Naive thymus-derived CD4-positive, alpha-beta T cell (primary cell): Measurements from ENCODE around the gene SDHB. TPM values are rescaled to one million over a fixed set of nuclear protein-coding genes. Genes with fewer than 3 reads are reported as not detected.

Source experiments
- ATAC-seq: fragments of 150-1000 bp; cut with Tn5 transposase; 2 replicates; pipeline ENCODE4 v1.10.0; 2021; ENCODE audit warnings: mild to moderate bottlenecking, moderate library complexity
- CTCF ChIA-PET: fragments of 350-600 bp; sonication (Branson Sonifier 250); formaldehyde crosslinking; loops from one replicate; lab custom pipeline; 2021; ENCODE audit warnings: antibody characterized with exemption; lab: Charles Lee
- POLR2A ChIA-PET: fragments of 350-600 bp; sonication (Branson Sonifier 250); formaldehyde crosslinking; loops from one replicate; lab custom pipeline; 2021; ENCODE audit warnings: antibody characterized with exemption, inconsistent platforms; lab: Charles Lee
- DNase-seq, 9 donors: peaks; one replicate each; pipeline versions ENCODE4 v3.0.0 to v3.0.0-alpha.2; 2020 to 2022; ENCODE audit warnings: mixed read lengths in 1 of 9
- H3K27ac ChIP-seq: one replicate; pipeline ENCODE4 v1.7.0; 2013; ENCODE audit warnings: mild to moderate bottlenecking, low read depth, low read length, moderate library complexity
- H3K27me3 ChIP-seq, 2 donors: one replicate each; pipeline ENCODE4 v1.7.0; 2013; ENCODE audit warnings: low read length in 2 of 2, mild to moderate bottlenecking in 2 of 2, moderate library complexity in 2 of 2; ENCODE audit not compliant: control insufficient read depth in 2 of 2, insufficient read depth in 2 of 2
- H3K36me3 ChIP-seq, 3 experiments: 1 replicate in 2 of 3; 2 replicates in 1 of 3; pipeline ENCODE4 v1.7.0; 2013; ENCODE audit warnings: low read length in 3 of 3, mild to moderate bottlenecking in 3 of 3, moderate library complexity in 1 of 3; ENCODE audit not compliant: insufficient read depth in 3 of 3, control insufficient read depth in 2 of 3
- H3K4me1 ChIP-seq, 2 donors: one replicate each; pipeline ENCODE4 v1.7.0; 2013; ENCODE audit warnings: low read length in 2 of 2, mild to moderate bottlenecking in 2 of 2, moderate library complexity in 1 of 2; ENCODE audit not compliant: control insufficient read depth in 2 of 2, insufficient read depth in 2 of 2
- H3K4me3 ChIP-seq: 2 replicates; pipeline ENCODE4 v1.7.0; 2013; ENCODE audit warnings: mild to moderate bottlenecking, low read length
- H3K9me3 ChIP-seq, 3 experiments: 1 replicate in 2 of 3; 2 replicates in 1 of 3; pipeline ENCODE4 v1.7.0; 2013; ENCODE audit warnings: low read length in 3 of 3; ENCODE audit not compliant: control insufficient read depth in 2 of 3
- H3K27ac Mint-ChIP-seq, 9 donors: one replicate each; pipeline ENCODE4 v1.8.0; 2020 to 2022; ENCODE audit warnings: mixed read lengths in 9 of 9, mild to moderate bottlenecking in 8 of 9, moderate library complexity in 5 of 9, inconsistent platforms in 2 of 9
- H3K27me3 Mint-ChIP-seq, 5 donors: one replicate each; pipeline ENCODE4 v1.8.0; 2021 to 2022; ENCODE audit warnings: mixed read lengths in 5 of 5, mild to moderate bottlenecking in 1 of 5
- H3K36me3 Mint-ChIP-seq, 5 donors: one replicate each; pipeline ENCODE4 v1.8.0; 2020 to 2022; ENCODE audit warnings: mixed read lengths in 5 of 5, mild to moderate bottlenecking in 3 of 5, inconsistent platforms in 1 of 5
- H3K4me1 Mint-ChIP-seq, 7 donors: one replicate each; pipeline ENCODE4 v1.8.0; 2020 to 2022; ENCODE audit warnings: mixed read lengths in 7 of 7, mild to moderate bottlenecking in 3 of 7, inconsistent platforms in 1 of 7
- H3K4me3 Mint-ChIP-seq, 10 donors: one replicate each; pipeline ENCODE4 v1.8.0; 2020 to 2022; ENCODE audit warnings: mild to moderate bottlenecking in 10 of 10, mixed read lengths in 10 of 10, moderate library complexity in 6 of 10, inconsistent platforms in 2 of 10
- H3K9me3 Mint-ChIP-seq, 11 donors: one replicate each; pipeline ENCODE4 v1.8.0; 2020 to 2022; ENCODE audit warnings: mixed read lengths in 11 of 11, mild to moderate bottlenecking in 4 of 11, inconsistent platforms in 1 of 11, moderate library complexity in 1 of 11
- intact Hi-C, 2 donors: fragments of 100-400 bp; cut with micrococcal nuclease; formaldehyde crosslinking; loops; one replicate each; pipeline ENCODE4 v1.15.1; 2023
- polyA plus RNA-seq, 2 donors: library from polyadenylated mRNA; unstranded; fragments of 300-500 nt; fragmentation: Illumina TruSeq; gene quantifications; one replicate each; pipeline ENCODE4 v1.2.3, GENCODE V29; 2021
- total RNA-seq, 6 experiments: library from RNA in 5 of 6; stranded (reverse) in 5 of 6; gene quantifications; 1 replicate in 5 of 6; 2 replicates in 1 of 6; pipeline ENCODE4 v1.2.3 and lab custom pipeline; 2021 to 2026

Gene SDHB
- total and polyA plus RNA-seq, 7 experiments from 2014 or later = 53.3 to 147 (median 63.9) TPM

- no peak for DNase-seq
- Histone ChIP-seq H3K4me1 (no peaks in the 10 kb centered on the region), H3K27me3 (no peaks in the 10 kb centered on the region), H3K27ac (no peak overlapping the region), H3K4me3 (no peak overlapping the region), H3K36me3 (peaks cover 0 to 30% (median 0%) of the 10 kb centered on the region in 3 experiments), H3K9me3 (no peaks in the 10 kb centered on the region)
- POLR2A ChIA-PET = no interaction called here
- Mint-ChIP-seq H3K27me3 (peaks cover 18 to 37% (median 21%) of the 10 kb centered on the region in 5 donors), H3K36me3 (peaks cover 3 to 16% (median 5%) of the 10 kb centered on the region in 5 donors), H3K4me1 (peaks cover 6 to 11% (median 10%) of the 10 kb centered on the region in 7 donors), H3K27ac (peak overlapping the region in 1 of 9 donors; percentile 54), H3K4me3 (no peak overlapping the region), H3K9me3 (no peaks in the 10 kb centered on the region)
- intact Hi-C loops = no loop called here
- CTCF ChIA-PET = no interaction called here
- ATAC-seq = no peak
Observed at GRCh38 chr1:16983649-16984048, 70.2 kb downstream of the SDHB start.

GRCh38 chr1:16982902-16983301 is 70.9 kb downstream of the SDHB start:
- Mint-ChIP-seq H3K27me3 (peaks cover 18 to 37% (median 21%) of the 10 kb centered on the region in 5 donors), H3K9me3 (no peaks in the 10 kb centered on the region), H3K27ac (peak overlapping the region in 2 of 9 donors; percentile 54 to 80), H3K4me3 (peak overlapping the region in 1 of 10 donors; percentile 6), H3K36me3 (peaks cover 3 to 14% (median 5%) of the 10 kb centered on the region in 5 donors), H3K4me1 (peaks cover 6 to 11% (median 10%) of the 10 kb centered on the region in 7 donors)
- Histone ChIP-seq H3K27ac (no peak overlapping the region), H3K4me1 (no peaks in the 10 kb centered on the region), H3K4me3 (no peak overlapping the region), H3K9me3 (no peaks in the 10 kb centered on the region), H3K36me3 (peaks cover 0 to 25% (median 0%) of the 10 kb centered on the region in 3 experiments), H3K27me3 (no peaks in the 10 kb centered on the region)
- ChIA-PET POLR2A (no interaction called here), CTCF (no interaction called here)
- ATAC-seq = no peak
- DNase-seq = no peak
- intact Hi-C loops = no loop called here

- peaks cover 6 to 11% (median 10%) of the 10 kb centered on the region in 7 donors for H3K4me1 Mint-ChIP-seq
- H3K4me3 Mint-ChIP-seq = peak overlapping the region; percentile 54 to 90 (median 76)
- peak overlapping the region in 1 of 9 donors; percentile 82 for H3K27ac Mint-ChIP-seq
- peaks cover 3 to 7% (median 5%) of the 10 kb centered on the region in 5 donors for H3K36me3 Mint-ChIP-seq
- no peaks in the 10 kb centered on the region for H3K9me3 ChIP-seq
- H3K9me3 Mint-ChIP-seq = no peaks in the 10 kb centered on the region
- ATAC-seq (no peak), DNase-seq (no peak)
- intact Hi-C loops = no loop called here
- no peaks in the 10 kb centered on the region for H3K4me1 ChIP-seq
- ChIA-PET CTCF (no interaction called here), POLR2A (interaction anchor here (0.9 kb wide), 1 partner anchor 9 kb away, joined by 3 read pairs; no protein-coding TSS in a partner anchor)
- no peak overlapping the region for H3K4me3 ChIP-seq
- H3K27ac ChIP-seq = no peak overlapping the region
- peaks cover 18 to 37% (median 21%) of the 10 kb centered on the region in 5 donors for H3K27me3 Mint-ChIP-seq
- peaks cover 0 to 9% (median 0%) of the 10 kb centered on the region in 3 experiments for H3K36me3 ChIP-seq
- no peaks in the 10 kb centered on the region for H3K27me3 ChIP-seq
Observed at GRCh38 chr1:16981269-16981849, 72.5 kb downstream of the SDHB start.

- POLR2A ChIA-PET = interaction anchor here (0.7 to 1.1 kb wide), 3 partner anchors 9 to 38 kb away, joined by 3 read pairs; no protein-coding TSS in a partner anchor
- ATAC-seq (peak; percentile 36), DNase-seq (peak in 1 of 9 donors; percentile 9)
- peaks cover 0 to 7% (median under 1%) of the 10 kb centered on the region in 5 donors for H3K36me3 Mint-ChIP-seq
- no peak within 1 kb of the TSS for H3K4me3 ChIP-seq
- no peaks in the 10 kb centered on the region for H3K27me3 ChIP-seq
- peak within 1 kb of the TSS in 2 of 9 donors; percentile 49 to 82 for H3K27ac Mint-ChIP-seq
- peaks cover 0 to 2% (median 0%) of the 10 kb centered on the region in 3 experiments for H3K36me3 ChIP-seq
- peak within 1 kb of the TSS; percentile 54 to 90 (median 76) for H3K4me3 Mint-ChIP-seq
- H3K9me3 ChIP-seq = no peaks in the 10 kb centered on the region
- H3K4me1 ChIP-seq = no peaks in the 10 kb centered on the region
- peaks cover 6 to 11% (median 10%) of the 10 kb centered on the region in 7 donors for H3K4me1 Mint-ChIP-seq
- no peaks in the 10 kb centered on the region for H3K9me3 Mint-ChIP-seq
- intact Hi-C loops = no loop called here
- no peak within 1 kb of the TSS for H3K27ac ChIP-seq
- CTCF ChIA-PET = no interaction called here
- peaks cover 18 to 37% (median 21%) of the 10 kb centered on the region in 5 donors for H3K27me3 Mint-ChIP-seq
Observed at GRCh38 chr1:16980473-16981268, 73.2 kb downstream of the SDHB start, which contains the start of gene MFAP2. TSS of gene MFAP2 (minus strand) at chr1:16980620. CDS start at chr1:16978273, 2,347 bp downstream.

- H3K27ac ChIP-seq = no peak overlapping the region
- Mint-ChIP-seq H3K4me3 (peak overlapping the region in 8 of 10 donors; percentile 20 to 90 (median 37)), H3K27ac (no peak overlapping the region), H3K4me1 (peaks cover 6 to 11% (median 10%) of the 10 kb centered on the region in 7 donors), H3K27me3 (peaks cover 18 to 37% (median 21%) of the 10 kb centered on the region in 5 donors), H3K36me3 (peaks cover 0 to 7% (median 0%) of the 10 kb centered on the region in 5 donors), H3K9me3 (no peaks in the 10 kb centered on the region)
- CTCF ChIA-PET = no interaction called here
- H3K4me3 ChIP-seq = no peak overlapping the region
- ATAC-seq = no peak
- intact Hi-C loops = no loop called here
- DNase-seq = no peak
- POLR2A ChIA-PET = interaction anchor here (0.6 to 1.1 kb wide), 4 partner anchors 19 to 57 kb away, joined by 3 read pairs; no protein-coding TSS in a partner anchor
- H3K9me3 ChIP-seq = no peaks in the 10 kb centered on the region
- H3K27me3 ChIP-seq = no peaks in the 10 kb centered on the region
- no peaks in the 10 kb centered on the region for H3K36me3 ChIP-seq
- H3K4me1 ChIP-seq = no peaks in the 10 kb centered on the region
Observed at GRCh38 chr1:16979475-16980327, 74.1 kb downstream of the SDHB start.
